Mesenteric fat pad (tissue), 1 donor: Measurements from ENCODE around the gene PIK3C2B. TPM values are rescaled to one million over a fixed set of nuclear protein-coding genes. Genes with fewer than 3 reads are reported as not detected.

Source experiments
- DNase-seq: peaks from one replicate; pipeline ENCODE4 v3.0.0-alpha.2; 2020; ENCODE audit warnings: low spot score
- total RNA-seq: library from RNA; stranded (reverse); fragmentation: NEBNext Ultra II Directional; extraction: Animal tissue kit (Norgen Biotek cat#: 25700); gene quantifications from one replicate; pipeline ENCODE4 v1.2.1, GENCODE V29; 2021
- donor health status: DM: yes; HTN: yes; CAD: no.

The PIK3C2B gene
- total RNA-seq, 1 donor from 2014 or later: 47.1 TPM

DNA sequence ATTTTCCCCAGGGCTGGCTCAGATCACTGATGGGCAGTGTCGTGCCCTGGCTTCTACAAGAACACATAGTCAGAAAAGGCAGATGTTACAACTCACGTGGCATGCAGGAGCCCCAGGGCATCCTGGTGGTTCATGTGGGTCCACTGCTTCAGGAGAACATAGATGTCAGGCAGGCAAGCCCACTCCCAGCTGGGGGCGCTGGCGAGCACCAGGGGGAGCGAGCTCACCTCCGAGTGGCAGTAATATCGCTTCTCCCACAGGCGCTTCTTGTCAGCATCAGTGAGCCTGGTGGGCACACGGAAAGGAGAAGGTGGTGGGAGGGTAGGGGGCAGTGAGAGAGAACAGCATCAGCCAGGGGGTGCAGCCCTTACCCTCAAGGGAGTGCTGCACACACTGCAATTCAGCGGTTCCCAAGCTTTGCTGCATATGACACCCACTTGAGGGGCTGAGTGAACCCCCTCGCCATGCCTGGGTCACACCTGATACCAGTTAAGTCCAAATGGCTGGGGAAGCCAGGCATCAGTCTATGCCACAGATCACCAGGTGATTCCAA, 48.7 kb downstream of the PIK3C2B start:
- DNase-seq: no peak

Other genes with a start within 250 kb of the PIK3C2B start
- gene PLEKHA6, start 134.9 kb downstream of the PIK3C2B start, total RNA-seq: 3.5 TPM
- 132 TPM for gene PPP1R15B, start 83.0 kb downstream of the PIK3C2B start, total RNA-seq
- 88.5 TPM for gene MDM4, start 21.6 kb upstream of the PIK3C2B start, total RNA-seq
- gene LRRN2, start 190.9 kb upstream of the PIK3C2B start, total RNA-seq: 5.7 TPM